Gastrocnemius medialis (tissue), 4 donors: Measurements from ENCODE around the gene NTRK3. TPM values are rescaled to one million over a fixed set of nuclear protein-coding genes. Genes with fewer than 3 reads are reported as not detected.

Experiments used
- ATAC-seq, 2 donors: fragments of 150-250 bp; one replicate each; pipeline ENCODE4 v1.9.1; 2016
- DNase-seq, 2 donors: peaks; one replicate each; pipeline ENCODE4 v3.0.0-alpha.2; 2019
- H3K27ac ChIP-seq, 4 donors: fragments of 200-600 bp; sonication (generic); 1 replicate in 1 of 4; 2 replicates in 3 of 4; pipeline ENCODE4 v1.5.1; 2016 to 2018; ENCODE audit warnings: mild to moderate bottlenecking in 2 of 4, moderate library complexity in 1 of 4
- H3K27me3 ChIP-seq, 3 donors: fragments of 200-600 bp; sonication (generic) in 2 of 3; 1 replicate in 1 of 3; 2 replicates in 2 of 3; pipeline versions ENCODE4 v1.5.1 to v1.6.0; 2016 to 2019; ENCODE audit warnings: mild to moderate bottlenecking in 1 of 3, moderate library complexity in 1 of 3
- H3K36me3 ChIP-seq, 2 donors: fragments of 200-600 bp; sonication (generic) in 1 of 2; one replicate each; pipeline ENCODE4 v1.5.1; 2017 to 2018
- H3K4me1 ChIP-seq, 2 donors: fragments of 200-600 bp; sonication (generic) in 1 of 2; one replicate each; pipeline ENCODE4 v1.5.1; 2016 to 2017; ENCODE audit warnings: mild to moderate bottlenecking in 2 of 2
- H3K4me3 ChIP-seq, 4 donors: fragments of 200-600 bp; sonication (generic) in 3 of 4; 1 replicate in 1 of 4; 2 replicates in 3 of 4; pipeline ENCODE4 v1.5.1; 2016 to 2019; ENCODE audit warnings: mild to moderate bottlenecking in 2 of 4
- H3K9me3 ChIP-seq, 3 donors: fragments of 200-600 bp; sonication (generic) in 2 of 3; 1 replicate in 1 of 3; 2 replicates in 2 of 3; pipeline ENCODE4 v1.5.1; 2016 to 2019
- CTCF ChIP-seq, 5 experiments: fragments of 450-650 bp in 3 of 5; fragments of 200-600 bp in 2 of 5; sonication (generic) in 2 of 5; IDR thresholded peaks in 4 of 5; conservative IDR thresholded peaks in 1 of 5; 1 replicate in 4 of 5; 2 replicates in 1 of 5; pipeline ENCODE4 v1.5.1; 2016 to 2019; ENCODE audit warnings: antibody characterized with exemption in 5 of 5, mild to moderate bottlenecking in 3 of 5, moderate library complexity in 3 of 5
- POLR2A ChIP-seq, 2 donors: fragments of 450-650 bp; IDR thresholded peaks; one replicate each; pipeline ENCODE4 v1.6.1; 2017; ENCODE audit warnings: antibody characterized with exemption in 2 of 2, mild to moderate bottlenecking in 2 of 2, moderate library complexity in 2 of 2
- in situ Hi-C, 4 donors: fragments of 200-750 bp; cut with MboI; loops; one replicate each; pipeline versions ENCODE4 v1.15.0 to v1.8.0; 2017; ENCODE audit warnings: low sequenced_read_pairs in 4 of 4
- intact Hi-C: fragments of 100-400 bp; cut with DNase I; formaldehyde crosslinking; loops from one replicate; pipeline ENCODE4 v1.15.1; 2023; ENCODE audit warnings: low total_unique reads
- total RNA-seq, 4 donors: library from RNA; depleted of rRNA; stranded (reverse); fragments of >200 nt; gene quantifications; one replicate each; pipeline versions ENCODE4 v1.1.0 to v1.2.3, GENCODE V29; 2016

NTRK3 gene
- total RNA-seq, 4 donors from 2014 or later = 0.61 to 2.7 (median 0.77) TPM

GRCh38 chr15:88022716-88023115 lies 233.8 kb downstream of the NTRK3 start:
- ATAC-seq (no peak), DNase-seq (no peak)
- intact Hi-C loops (no loop called here), in situ Hi-C loops (no loop called here)
- Histone ChIP-seq H3K4me3 (no peak overlapping the region), H3K27me3 (no peaks in the 10 kb centered on the region), H3K9me3 (no peaks in the 10 kb centered on the region), H3K4me1 (no peaks in the 10 kb centered on the region), H3K27ac (no peak overlapping the region), H3K36me3 (no peaks in the 10 kb centered on the region)
- no peak for TF ChIP-seq CTCF (IDR thresholded peaks at IDR 0.05 in 4 of 5, conservative IDR thresholded peaks at IDR 0.05 in 1 of 5)
- no peak for TF ChIP-seq POLR2A (IDR thresholded peaks at IDR 0.05)

- H3K27ac ChIP-seq = no peak overlapping the region
- no peak for TF ChIP-seq CTCF (IDR thresholded peaks at IDR 0.05 in 4 of 5, conservative IDR thresholded peaks at IDR 0.05 in 1 of 5)
- TF ChIP-seq POLR2A (IDR thresholded peaks at IDR 0.05) = no peak
- in situ Hi-C loops (no loop called here), intact Hi-C loops (no loop called here)
- H3K9me3 ChIP-seq = no peaks in the 10 kb centered on the region
- H3K4me1 ChIP-seq = no peaks in the 10 kb centered on the region
- no peak overlapping the region for H3K4me3 ChIP-seq
- no peaks in the 10 kb centered on the region for H3K36me3 ChIP-seq
- no peak for DNase-seq
- H3K27me3 ChIP-seq = no peaks in the 10 kb centered on the region
- ATAC-seq = no peak
Observed at GRCh38 chr15:88021601-88022000, 234.9 kb downstream of the NTRK3 start.

DNA sequence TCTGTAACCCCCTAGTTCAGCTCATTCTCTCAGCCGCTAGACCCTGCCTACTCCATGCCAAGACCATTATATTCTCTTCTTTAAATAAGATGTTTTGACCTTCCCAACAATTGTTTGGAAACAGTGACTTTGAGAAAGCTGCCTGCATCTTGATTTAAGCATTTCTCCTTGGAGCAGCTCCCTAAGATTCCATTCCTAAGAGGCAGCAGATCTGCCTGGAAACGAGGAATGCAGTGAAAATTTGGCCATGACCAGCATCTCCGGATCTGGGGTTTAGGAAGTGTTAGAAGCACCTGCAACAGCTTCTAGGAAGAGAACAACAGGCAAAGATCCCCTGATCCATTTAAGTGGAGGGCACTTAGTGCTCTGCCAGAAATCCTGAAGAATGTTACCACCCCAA lies 235.7 kb downstream of the NTRK3 start:
- no peak for TF ChIP-seq POLR2A (IDR thresholded peaks at IDR 0.05)
- no peak for TF ChIP-seq CTCF (IDR thresholded peaks at IDR 0.05 in 4 of 5, conservative IDR thresholded peaks at IDR 0.05 in 1 of 5)
- no peak for ATAC-seq
- H3K27ac ChIP-seq = no peak overlapping the region
- H3K36me3 ChIP-seq = no peaks in the 10 kb centered on the region
- H3K9me3 ChIP-seq = no peaks in the 10 kb centered on the region
- no peak for DNase-seq
- no peak overlapping the region for H3K4me3 ChIP-seq
- in situ Hi-C loops = no loop called here
- H3K27me3 ChIP-seq = no peaks in the 10 kb centered on the region
- intact Hi-C loops = no loop called here
- H3K4me1 ChIP-seq = no peaks in the 10 kb centered on the region

DNA sequence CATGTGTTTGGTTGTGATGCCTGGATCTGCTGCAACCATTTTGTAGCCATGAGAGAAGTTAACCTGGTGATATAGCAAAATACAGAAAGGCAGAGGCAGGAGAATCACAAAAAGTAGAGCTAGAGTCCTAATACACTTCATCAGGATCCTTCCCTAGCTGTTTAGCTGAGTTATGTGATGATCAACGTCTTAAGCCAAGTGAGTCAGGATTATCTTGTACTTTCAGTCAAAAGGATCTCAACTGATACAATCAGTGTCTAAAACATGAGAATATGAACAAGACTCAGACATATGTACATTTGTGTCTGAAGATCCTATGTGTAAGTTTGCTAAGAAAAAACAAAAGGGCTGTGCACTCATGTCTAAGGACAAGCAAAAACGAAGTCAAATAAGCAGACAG lies 236.9 kb downstream of the NTRK3 start:
- Histone ChIP-seq H3K27me3 (no peaks in the 10 kb centered on the region), H3K9me3 (no peaks in the 10 kb centered on the region), H3K4me1 (no peaks in the 10 kb centered on the region), H3K27ac (no peak overlapping the region), H3K4me3 (no peak overlapping the region), H3K36me3 (no peaks in the 10 kb centered on the region)
- TF ChIP-seq POLR2A (IDR thresholded peaks at IDR 0.05) (no peak), CTCF (IDR thresholded peaks at IDR 0.05 in 4 of 5, conservative IDR thresholded peaks at IDR 0.05 in 1 of 5) (no peak)
- no peak for ATAC-seq
- DNase-seq = no peak
- in situ Hi-C loops (no loop called here), intact Hi-C loops (no loop called here)

DNA sequence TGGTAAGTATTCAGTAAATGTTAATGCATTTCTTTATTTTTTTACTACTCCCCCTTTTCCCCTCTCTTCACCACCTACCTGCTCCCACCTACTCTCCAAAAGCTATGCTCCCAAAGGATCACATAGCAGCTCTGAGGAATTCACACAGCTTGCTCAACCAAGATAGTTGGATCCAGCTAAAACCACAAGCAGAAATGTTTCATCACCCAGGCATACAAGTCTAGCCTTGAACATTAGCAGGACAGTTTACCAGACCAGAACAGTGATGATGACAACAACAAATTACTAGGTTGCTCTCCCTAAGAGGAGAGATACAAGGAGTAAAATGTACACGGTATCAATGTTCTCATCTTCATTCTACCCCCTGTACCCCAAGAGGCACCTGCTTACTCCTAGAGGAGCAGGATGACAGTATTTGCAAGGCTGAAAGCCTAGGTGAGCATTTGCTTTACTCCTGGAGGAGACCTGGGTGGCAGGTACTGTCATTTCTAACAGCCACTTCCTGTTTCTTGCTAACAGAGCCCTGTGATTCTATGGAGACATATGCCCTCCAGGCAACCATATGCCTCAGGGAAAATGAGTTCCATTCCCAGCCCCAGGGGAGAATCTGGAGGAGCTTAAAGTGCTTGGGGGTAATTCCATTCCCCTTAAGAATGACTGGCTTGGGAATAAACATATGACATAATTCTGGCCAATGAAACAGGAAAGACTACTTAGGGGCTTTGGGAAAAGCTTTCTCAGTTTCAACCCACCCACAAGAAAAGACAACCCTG lies 237.5 kb downstream of the NTRK3 start:
- no peaks in the 10 kb centered on the region for H3K36me3 ChIP-seq
- no peak for TF ChIP-seq POLR2A (IDR thresholded peaks at IDR 0.05)
- no peak for TF ChIP-seq CTCF (IDR thresholded peaks at IDR 0.05 in 4 of 5, conservative IDR thresholded peaks at IDR 0.05 in 1 of 5)
- no peaks in the 10 kb centered on the region for H3K9me3 ChIP-seq
- H3K4me3 ChIP-seq = no peak overlapping the region
- no peaks in the 10 kb centered on the region for H3K27me3 ChIP-seq
- H3K4me1 ChIP-seq = no peaks in the 10 kb centered on the region
- DNase-seq (no peak), ATAC-seq (peak; percentile 52 to 64)
- in situ Hi-C loops = no loop called here
- H3K27ac ChIP-seq = no peak overlapping the region
- intact Hi-C loops = no loop called here
